Measurements from ENCODE around the gene SLC23A2.

The SLC23A2 gene

DNA sequence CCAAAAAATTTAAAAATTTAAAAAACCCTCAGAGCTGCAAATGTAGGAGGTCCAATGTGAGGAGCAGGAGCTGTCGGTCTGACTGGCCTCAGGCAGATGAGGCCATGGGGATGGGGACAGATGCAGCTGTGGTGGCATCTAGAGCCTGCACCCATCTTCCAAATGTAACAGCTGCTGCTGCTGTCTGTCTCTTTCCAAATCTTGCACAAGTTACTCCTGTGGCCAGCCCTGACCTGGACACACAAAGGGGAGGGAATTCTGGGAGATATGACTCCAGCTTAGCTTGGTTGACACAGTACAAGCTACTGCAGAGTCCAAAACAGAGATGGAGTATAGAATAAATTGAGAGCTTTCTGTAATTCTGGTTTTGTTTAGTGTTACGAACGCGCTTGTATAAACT lies 164.4 kb downstream of the SLC23A2 start:
- no peak overlapping the region for H3K4me3 ChIP-seq (ENCODE audit: control insufficient read depth, low read depth, low read length)
- TF ChIP-seq, protein P1, sequence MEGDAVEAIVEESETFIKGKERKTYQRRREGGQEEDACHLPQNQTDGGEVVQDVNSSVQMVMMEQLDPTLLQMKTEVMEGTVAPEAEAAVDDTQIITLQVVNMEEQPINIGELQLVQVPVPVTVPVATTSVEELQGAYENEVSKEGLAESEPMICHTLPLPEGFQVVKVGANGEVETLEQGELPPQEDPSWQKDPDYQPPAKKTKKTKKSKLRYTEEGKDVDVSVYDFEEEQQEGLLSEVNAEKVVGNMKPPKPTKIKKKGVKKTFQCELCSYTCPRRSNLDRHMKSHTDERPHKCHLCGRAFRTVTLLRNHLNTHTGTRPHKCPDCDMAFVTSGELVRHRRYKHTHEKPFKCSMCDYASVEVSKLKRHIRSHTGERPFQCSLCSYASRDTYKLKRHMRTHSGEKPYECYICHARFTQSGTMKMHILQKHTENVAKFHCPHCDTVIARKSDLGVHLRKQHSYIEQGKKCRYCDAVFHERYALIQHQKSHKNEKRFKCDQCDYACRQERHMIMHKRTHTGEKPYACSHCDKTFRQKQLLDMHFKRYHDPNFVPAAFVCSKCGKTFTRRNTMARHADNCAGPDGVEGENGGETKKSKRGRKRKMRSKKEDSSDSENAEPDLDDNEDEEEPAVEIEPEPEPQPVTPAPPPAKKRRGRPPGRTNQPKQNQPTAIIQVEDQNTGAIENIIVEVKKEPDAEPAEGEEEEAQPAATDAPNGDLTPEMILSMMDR (IDR thresholded peaks at IDR 0.05; ENCODE audit: control insufficient read depth, insufficient read depth, low read depth, low read length, missing control alignments), result no peak
- DNase-seq (ENCODE audit: low read depth), result no peak

DNA sequence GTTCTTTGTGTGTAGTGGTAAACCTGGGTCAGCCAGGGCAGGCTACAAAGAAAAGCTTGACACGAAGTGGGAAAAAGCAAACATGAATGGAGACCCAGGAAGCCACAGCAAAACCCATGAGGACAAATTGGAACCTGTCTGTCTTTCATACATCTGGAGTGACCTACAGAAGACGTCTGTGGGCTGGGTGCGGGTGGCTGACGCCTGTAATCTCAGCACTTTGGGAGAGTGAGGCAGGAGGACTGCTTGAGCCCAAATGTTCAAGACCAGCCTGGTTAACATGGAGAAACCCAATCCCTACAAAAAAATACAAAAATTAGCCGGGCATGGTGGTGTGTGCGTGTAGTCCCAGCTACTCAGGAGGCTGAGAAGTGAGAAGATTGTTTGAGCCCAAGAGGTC lies 164.8 kb downstream of the SLC23A2 start:
- DNase-seq (ENCODE audit: low read depth), result no peak
- TF ChIP-seq, protein P1 (IDR thresholded peaks at IDR 0.05; ENCODE audit: control insufficient read depth, insufficient read depth, low read depth, low read length, missing control alignments), result no peak
- no peak overlapping the region for H3K4me3 ChIP-seq (ENCODE audit: control insufficient read depth, low read depth, low read length)

DNA sequence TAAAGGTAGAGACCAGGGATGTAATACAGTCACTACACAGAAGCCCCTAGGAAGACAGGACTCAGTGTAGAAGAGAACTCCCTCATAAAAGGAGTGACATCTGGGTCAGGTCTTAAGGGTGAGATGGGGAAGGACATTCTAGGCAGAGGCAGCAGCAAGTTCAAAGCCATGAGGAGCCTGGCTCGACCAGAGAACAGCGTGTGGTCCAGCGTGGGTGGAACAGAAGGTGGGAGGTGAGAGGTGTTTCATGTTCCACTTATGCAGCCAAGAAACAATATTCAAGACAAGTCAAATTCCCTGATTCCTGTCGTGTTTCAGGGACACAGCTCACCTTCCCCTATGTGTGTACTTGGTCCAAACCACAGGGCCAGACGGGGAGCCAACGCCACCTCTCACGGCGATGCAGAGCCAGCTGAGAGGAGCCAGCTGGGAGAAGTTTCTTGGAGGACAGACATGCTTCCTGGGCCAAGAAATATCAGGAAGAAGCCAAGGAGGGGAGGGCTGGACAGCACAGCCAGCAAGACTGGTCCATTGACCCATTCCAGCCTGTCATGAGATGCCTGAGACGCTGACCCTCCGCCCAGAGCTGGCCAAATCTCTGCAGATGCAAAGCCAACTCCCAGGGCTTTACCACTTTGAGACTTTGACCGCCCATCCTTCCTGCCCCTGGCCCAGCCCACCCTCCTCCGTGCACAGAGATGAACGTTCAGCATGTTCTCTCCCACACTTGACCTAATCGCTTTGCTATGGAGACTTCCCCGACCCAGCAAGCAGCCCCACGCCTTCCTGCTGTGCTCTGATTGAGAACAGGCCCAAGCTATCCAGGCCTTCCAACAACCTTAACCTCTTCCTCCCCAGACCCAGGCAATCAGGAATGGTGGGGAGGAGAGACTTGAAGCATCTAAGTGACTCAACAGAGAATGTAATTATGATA lies 165.8 kb downstream of the SLC23A2 start:
- H3K4me3 ChIP-seq (ENCODE audit: control insufficient read depth, low read depth, low read length), result no peak overlapping the region
- DNase-seq (ENCODE audit: low read depth), result no peak
- TF ChIP-seq, protein P1 (IDR thresholded peaks at IDR 0.05; ENCODE audit: control insufficient read depth, insufficient read depth, low read depth, low read length, missing control alignments), result no peak

DNA sequence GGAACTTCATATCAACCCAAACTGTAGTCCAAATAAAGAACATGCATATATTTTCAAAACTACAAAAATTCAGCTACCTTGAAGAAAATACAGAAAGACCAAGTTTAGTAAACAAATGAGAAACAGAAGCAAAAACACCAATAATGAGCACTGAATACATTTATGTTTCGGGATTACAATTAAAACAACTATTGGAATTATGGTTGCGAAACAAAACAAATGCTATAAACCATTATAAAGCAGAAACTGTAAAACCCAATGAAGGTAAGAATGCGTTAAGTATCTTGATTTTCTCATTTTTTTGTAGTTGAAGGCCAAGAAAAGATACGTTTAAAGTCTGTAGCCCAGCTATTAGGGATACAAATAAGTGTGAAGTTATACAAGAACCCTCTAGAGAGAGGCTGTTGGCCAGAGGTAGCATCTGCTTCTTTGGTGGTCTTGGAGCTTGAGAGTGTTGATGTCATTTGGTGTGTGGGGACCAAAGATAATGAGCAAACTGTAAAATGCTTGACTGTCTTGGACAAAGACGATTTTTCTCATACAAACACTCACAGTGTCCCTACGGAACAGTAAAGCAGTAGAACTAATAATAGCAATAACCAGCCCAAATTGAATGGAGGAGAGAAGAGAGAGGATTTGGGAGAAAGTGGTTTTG lies 168.1 kb downstream of the SLC23A2 start:
- no peak overlapping the region for H3K4me3 ChIP-seq (ENCODE audit: control insufficient read depth, low read depth, low read length)
- DNase-seq (ENCODE audit: low read depth), result no peak
- TF ChIP-seq, protein P1 (IDR thresholded peaks at IDR 0.05; ENCODE audit: control insufficient read depth, insufficient read depth, low read depth, low read length, missing control alignments), result no peak

DNA sequence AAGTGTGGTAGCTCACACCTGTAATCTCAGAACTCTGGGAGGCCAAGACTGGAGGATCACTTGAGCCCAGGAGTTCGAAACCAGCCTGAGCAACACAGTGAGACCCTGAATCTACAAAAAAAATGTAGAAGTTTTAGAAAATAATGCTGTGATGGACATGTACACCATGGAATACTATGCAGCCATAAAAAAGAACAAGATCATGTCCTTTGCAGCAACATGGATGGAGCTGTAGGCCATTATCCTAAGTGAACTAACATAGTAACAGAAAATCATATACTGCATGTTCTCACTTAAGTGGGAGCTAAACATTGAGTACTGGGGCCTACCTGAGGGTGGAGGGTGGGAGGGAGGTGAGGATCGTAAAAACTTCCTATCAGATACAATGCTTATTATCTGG lies 168.8 kb downstream of the SLC23A2 start:
- no peak overlapping the region for H3K4me3 ChIP-seq (ENCODE audit: control insufficient read depth, low read depth, low read length)
- DNase-seq (ENCODE audit: low read depth), result no peak
- TF ChIP-seq, protein P1 (IDR thresholded peaks at IDR 0.05; ENCODE audit: control insufficient read depth, insufficient read depth, low read depth, low read length, missing control alignments), result no peak

DNA sequence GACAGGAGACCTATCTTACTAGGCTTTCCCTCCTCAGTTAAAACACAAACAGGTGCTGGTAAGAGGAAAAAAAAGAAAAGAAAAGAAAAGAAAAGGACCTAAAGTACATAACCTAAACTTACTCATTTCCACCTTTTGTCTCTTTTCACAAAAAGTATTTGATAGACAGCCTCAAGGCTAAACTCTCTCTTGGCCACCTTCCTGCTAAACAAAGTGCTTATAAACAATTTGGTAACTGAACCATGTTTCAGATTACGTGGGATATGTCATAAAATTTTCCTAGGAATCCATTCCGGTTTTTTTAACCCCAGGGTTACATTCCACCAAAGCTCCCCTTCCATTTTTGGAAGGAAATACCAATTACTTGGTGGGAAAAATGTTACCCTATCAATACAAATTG lies 170.6 kb downstream of the SLC23A2 start:
- no peak for DNase-seq (ENCODE audit: low read depth)
- no peak overlapping the region for H3K4me3 ChIP-seq (ENCODE audit: control insufficient read depth, low read depth, low read length)

More for the DNA sequence above, 170.6 kb downstream of the SLC23A2 start:
- TF ChIP-seq, protein P1 (IDR thresholded peaks at IDR 0.05; ENCODE audit: control insufficient read depth, insufficient read depth, low read depth, low read length, missing control alignments), result no peak
